HG02973 (cell line): Measurements from ENCODE around the gene GRID1.

Source experiments
- ATAC-seq: cut with Tn5 transposase; IDR thresholded peaks from one replicate; pipeline ENCODE4 v1.9.1; 2021; ENCODE audit warnings: moderate library complexity; ENCODE audit not compliant: unreplicated experiment

Gene GRID1

DNA sequence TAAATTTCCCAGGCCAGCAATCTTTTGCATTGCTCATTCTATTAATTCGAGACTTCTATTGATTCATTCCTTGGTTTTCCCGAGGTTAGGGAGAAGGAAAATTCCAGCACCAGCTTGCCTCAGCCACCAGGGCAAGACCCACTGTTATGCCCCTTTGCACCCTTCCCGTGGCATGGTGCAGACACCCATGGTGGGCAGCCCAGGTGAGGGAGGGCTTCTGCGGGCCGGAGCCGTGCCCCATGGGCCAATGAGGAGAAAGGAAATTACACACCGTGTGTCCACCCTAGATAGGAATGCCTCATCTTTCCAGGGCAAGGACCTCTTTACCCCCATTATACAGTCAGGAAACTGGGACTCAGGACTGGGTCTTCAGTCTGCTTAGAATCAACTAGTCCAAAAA lies 4.5 kb upstream of the GRID1 start:
- ATAC-seq: no peak

DNA sequence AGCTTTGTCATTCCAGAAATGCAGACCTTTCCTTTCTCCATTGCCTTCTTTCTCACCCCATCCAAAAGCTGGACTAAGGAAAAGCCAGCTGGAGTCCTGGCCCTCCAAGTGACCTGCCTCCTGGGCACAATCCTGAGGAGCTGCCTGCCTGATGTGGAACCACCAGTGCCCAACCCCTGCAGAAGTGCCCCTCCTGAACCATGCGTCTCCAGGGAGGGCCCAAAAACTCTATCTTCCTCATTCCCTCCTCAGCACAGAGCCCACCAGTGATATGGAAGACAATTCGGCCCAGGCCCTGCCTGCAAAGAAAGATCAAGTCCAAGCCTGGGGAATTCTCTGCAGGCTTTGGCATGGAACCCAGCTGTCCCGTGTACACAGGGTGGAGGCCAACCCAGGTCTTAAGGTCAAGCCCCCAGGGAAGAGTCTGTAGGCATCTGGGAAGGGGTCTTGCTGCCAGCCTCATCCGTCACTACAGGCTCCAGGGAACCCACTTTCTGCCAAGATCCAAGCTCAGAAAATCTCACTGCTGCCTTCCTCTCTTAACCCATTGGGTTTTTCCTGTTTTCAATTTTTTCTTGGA lies 3.5 kb upstream of the GRID1 start:
- ATAC-seq: no peak

- no peak for ATAC-seq
Observed at GRCh38 chr10:86368987-86369386, 2.4 kb upstream of the GRID1 start.

GRCh38 chr10:86368046-86368445 lies 1.5 kb upstream of the GRID1 start:
- ATAC-seq: no peak

DNA sequence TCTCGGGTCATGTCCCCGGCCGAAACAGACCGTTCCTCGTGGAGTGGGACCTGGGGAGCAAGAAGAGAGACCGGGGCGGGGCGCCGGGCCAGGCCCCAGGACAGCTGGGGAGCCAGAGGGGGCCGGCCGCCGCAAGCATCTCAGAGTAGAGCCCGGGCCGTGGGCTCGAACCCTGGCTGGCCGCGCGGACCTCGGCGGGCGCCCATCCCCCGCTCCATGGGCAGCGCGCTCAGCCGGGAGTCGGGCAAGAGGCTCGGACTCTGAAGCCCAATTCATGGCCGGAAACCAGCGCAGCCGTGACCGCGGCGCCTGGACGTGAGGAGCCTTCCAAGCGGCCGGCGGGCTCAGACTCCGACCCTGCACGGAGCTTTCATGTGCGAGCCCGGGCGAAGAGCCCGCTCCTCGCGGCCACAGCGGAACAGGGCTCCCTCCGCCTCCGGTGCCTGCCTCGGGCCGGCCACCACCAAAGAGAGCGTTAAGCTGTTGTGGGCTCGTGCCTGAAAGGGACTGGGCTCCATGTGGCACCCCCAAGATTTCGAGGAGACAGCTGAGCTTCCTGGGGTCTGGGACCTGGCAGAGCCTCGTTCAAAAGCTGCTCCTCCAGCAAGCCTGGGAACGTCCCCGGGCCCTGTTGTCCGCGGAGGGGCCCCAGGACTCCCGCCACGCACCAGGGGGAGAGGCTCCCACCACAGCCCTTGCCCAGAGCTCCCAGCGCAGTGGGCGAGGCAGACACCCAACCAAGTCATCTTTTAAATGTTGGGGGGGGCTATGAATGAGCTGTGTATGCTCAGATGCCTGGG lies 757 bp upstream of the GRID1 start:
- no peak for ATAC-seq

GRCh38 chr10:86366902-86367151 lies 232 bp upstream of the GRID1 start:
- no peak for ATAC-seq

DNA sequence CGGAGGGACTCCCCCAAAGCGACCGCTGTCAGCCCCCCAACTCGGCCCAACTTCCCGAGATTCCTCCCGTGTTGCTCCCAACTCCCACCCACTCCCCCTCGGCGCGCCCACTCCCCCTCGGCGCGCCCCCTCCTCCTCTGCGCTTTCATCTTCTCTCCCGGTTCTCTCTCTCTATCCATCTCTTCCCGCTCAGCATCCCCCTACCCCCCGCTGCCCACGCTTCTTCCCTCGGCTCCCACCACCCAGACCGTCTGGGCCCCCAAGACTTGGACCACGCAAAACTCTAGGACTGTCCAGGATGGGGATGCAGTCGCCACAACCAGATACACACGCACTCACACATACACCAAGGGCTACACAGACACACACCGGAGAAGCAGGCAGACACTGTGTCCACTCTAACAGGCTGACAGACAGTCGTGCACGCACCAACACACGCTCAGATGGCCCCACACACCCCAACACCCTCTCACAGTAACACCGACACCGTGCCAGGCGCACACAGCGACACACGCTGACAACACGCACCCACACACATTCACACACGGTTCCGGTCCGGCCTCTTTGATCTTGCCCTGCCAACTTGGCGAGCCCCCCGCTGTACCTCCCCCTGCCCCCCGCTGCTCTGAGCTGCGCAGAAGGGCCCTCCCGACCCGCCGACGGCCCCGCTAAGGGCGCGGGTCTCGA lies 1.1 kb downstream of the GRID1 start:
- ATAC-seq: no peak

- ATAC-seq: no peak
Observed at GRCh38 chr10:86364491-86365345, 1.9 kb downstream of the GRID1 start.

DNA sequence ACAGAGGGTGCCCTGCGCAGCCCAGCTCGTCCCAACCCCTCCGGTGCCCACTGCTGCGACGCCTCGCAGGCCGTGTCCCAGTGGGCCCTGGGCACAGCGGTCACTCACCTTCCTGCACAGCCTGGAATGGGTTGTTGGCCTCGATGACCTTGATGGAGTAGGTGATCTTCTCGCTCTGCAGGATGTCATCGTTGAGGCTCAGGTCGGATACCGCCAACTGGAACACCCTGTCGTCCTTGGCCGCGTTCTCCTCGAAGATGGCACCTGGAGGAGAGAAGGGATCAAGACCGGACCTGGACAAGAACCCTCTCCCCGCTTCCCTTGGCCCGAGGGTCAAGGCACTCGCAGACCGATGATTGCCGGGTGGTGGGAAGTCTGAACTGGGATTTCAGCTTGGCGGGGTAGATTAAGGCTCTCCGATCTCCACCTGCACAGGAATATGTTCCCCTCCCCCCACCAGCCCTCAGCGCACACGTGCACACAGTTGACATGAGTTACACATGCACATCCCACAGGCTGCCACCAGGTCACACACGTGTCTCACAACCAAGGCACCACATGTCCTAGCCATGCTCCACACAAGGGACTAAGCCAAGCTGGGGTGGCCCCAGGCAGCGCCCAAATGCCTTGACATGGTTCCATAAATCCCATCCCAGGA lies 2.6 kb downstream of the GRID1 start:
- ATAC-seq: no peak

- ATAC-seq: peak; percentile 35
Observed at GRCh38 chr10:86363184-86363832, 3.3 kb downstream of the GRID1 start.

GRCh38 chr10:86362586-86363183 lies 3.9 kb downstream of the GRID1 start:
- no peak for ATAC-seq

DNA sequence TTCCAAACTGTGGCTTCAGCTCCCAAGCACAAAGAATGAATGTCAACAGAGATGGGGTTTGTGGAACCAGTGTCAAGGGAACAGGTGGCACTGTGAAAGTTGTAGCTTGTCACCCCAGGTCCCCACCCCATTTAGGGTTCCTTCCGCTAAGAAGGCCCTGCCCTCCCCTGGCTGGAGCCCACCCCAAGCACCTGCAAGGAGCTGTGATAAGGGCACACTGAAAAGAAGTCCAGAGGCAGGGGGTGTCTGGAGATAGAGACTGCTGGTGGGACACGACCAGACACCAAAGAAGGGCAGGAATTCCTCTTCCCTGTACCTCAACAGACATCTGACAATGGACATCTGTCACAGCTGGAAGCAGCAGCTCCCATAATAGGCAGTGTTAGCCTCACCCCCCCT lies 4.5 kb downstream of the GRID1 start:
- no peak for ATAC-seq

DNA sequence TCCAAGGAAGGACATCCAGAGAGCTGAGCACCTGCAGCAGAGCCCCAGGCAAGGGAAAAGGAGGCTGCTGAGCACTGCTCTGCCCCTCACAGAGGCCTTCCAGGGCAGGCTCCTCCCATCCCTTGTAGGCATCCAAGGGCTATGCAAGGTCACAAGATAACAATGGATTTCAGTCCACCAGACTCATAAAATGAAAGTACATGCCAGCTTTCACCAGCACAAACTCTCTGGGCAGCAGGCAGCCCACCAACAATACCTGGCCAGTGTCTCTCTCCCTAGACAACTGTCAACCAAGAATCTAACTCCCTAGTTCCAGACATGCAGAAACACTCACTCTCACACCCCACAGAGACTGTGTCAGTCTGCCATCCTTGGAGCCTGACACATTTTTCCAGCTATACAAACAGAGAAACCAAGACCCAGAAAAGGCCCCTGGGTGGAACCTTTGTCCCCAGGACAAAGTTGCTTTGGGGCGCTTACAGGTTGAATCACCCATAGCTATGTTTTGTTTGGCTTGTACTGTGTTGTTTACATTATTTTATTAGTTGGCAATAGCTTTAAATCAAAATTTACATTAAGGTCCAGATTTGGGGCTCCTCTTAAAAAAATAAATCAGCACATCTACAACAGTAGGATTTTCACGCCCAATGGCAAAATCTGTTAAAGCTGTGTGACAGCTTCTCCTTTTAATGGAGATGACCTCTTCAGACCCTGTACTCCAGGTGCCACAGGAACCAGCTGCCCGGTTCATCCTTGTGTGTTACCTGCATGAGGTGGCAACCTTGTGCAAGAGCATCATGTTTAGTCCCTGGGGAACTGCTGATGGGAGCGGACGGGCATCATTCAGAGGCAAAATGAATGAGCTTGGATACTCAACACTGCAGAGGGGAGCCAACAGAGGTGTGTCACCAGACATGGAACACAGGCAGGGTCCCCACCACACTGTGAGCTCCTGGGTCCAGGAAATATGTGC lies 5.2 kb downstream of the GRID1 start:
- ATAC-seq: no peak

DNA sequence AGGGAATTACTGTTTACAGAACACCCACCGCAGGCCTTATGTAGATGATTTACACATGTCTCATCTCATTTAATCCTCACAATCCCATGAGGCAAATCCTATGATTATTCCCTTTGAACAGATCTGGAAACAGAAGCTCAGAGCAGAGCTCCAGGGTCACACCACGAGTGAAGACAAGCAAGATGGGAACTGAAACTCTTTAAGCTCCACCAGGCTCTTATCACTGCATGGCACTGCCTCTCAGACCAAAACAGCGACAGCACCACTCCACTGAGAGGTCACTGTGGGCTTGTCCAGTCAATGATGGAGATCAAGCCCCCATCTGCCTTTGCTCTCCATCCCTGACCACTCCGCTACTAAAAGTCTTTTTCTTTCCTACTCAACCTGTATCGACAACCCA lies 5.9 kb downstream of the GRID1 start:
- no peak for ATAC-seq

GRCh38 chr10:86359954-86360353 lies 6.6 kb downstream of the GRID1 start:
- ATAC-seq: no peak

- ATAC-seq: no peak
Observed at GRCh38 chr10:86359111-86359510, 7.5 kb downstream of the GRID1 start.

DNA sequence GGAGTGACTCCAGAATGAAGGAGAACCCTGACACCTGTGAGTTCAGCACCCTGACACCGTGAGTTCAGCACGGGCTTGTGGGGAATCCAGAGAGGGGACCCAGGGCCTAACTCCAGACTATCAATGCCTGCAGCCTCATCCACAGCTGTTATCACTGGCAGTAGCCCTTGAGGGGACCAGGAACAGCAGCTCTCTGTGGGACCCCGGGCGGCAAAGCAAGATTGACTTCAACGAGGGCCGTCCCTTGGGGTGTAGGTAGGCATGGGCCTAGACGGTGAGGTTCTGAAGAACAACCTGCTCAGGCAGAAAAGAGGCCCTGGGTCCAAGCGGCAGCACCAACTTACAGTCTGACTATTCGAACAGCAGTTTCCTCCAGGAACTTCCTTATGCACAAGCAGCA lies 8.9 kb downstream of the GRID1 start:
- no peak for ATAC-seq

DNA sequence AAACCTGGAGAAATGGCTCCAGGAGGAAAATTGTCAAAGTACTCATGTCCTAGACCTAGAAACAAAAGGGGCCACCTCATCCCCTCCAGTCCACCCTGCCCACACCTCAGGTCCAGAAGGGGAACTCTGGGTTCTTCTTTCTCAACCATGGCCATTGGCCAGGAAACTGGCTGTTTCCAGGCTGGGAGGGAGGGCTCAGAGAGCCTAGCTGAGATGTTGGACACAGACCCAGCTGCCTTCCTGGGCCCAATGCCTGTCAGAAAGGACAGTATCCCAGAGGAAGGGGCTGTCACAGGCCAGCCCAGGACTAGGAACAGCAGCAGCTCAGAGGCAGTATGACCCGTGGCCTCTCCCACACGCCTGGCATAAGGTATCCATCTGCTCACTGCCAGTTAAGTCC lies 9.6 kb downstream of the GRID1 start:
- no peak for ATAC-seq

DNA sequence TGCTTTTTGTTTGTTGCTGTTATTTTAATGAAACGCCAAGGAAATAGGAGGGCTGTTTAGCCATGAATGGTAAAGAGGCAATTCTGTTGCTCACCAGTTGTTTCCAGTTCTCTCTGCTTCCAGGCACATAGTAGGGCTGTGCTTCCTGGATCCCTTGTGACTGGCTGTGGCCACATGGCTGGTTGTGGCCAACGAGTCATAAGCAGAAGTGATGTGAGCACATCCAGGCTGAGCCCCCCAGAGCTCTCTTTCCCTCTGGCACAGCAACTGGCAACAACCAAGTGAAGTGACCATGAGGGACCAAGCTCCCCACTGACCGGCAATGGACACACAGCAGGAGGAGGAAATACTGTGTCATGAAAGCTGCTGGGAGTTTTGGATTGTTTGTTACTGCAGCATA lies 10.3 kb downstream of the GRID1 start:
- no peak for ATAC-seq
